A549 (cell line): ENCODE measurements around the gene ADAM30. TPM values are rescaled to one million over a fixed set of nuclear protein-coding genes. Genes with fewer than 3 reads are reported as not detected.

Experiments used
- ATAC-seq, 2 experiments: fragments of 200-7000 bp in 1 of 2; fragments of >200 bp in 1 of 2; cut with Nextera tagmentation in 1 of 2; cut with Tn5 transposase in 1 of 2; 3 replicates each; pipeline versions ENCODE4 v1.8.0 to v1.9.1; 2018 to 2020; ENCODE audit warnings: mild to moderate bottlenecking in 1 of 2, moderate library complexity in 1 of 2
- CTCF ChIA-PET: fragments of 300-600 bp; sonication (Branson Sonifier 250); formaldehyde crosslinking; extraction: SDS; loops from one replicate; lab custom pipeline; 2021; ENCODE audit warnings: antibody characterized with exemption, inconsistent platforms; lab: Yijun Ruan, JAX
- POLR2A ChIA-PET: fragments of 350-600 bp; formaldehyde crosslinking; extraction: SDS; loops from one replicate; lab custom pipeline; 2021; ENCODE audit warnings: antibody characterized with exemption, inconsistent platforms; lab: Yijun Ruan, JAX
- DNase-seq, 2 experiments: peaks; one replicate each; pipeline versions ENCODE4 v3.0.0 to v3.0.0-alpha.2; 2011 to 2016; ENCODE audit warnings: low read depth in 1 of 2, low spot score in 1 of 2
- FAIRE-seq: peaks from 2 replicates; lab custom pipeline; 2011; peaks lifted over from hg19 to GRCh38; lab: Jason Lieb, UNC
- H3K27ac ChIP-seq, 2 experiments: fragments of >200 bp; sonication (Bioruptor Twin); formaldehyde crosslinking; 3 replicates each; pipeline ENCODE4 v1.5.1; 2016 to 2017
- H3K4me1 ChIP-seq: fragments of >200 bp; sonication (Bioruptor Twin); formaldehyde crosslinking; 3 replicates; pipeline ENCODE4 v1.6.1; 2016
- H3K4me2 ChIP-seq: fragments of >200 bp; sonication (Bioruptor Twin); formaldehyde crosslinking; 3 replicates; pipeline ENCODE4 v1.6.1; 2016
- H3K4me3 ChIP-seq: fragments of >200 bp; sonication (Bioruptor Twin); formaldehyde crosslinking; 3 replicates; pipeline ENCODE4 v1.5.1; 2016
- H3K9me3 ChIP-seq: fragments of >200 bp; sonication (Bioruptor Twin); formaldehyde crosslinking; 3 replicates; pipeline ENCODE4 v1.6.1; 2016
- BCL3 ChIP-seq: fragments of >200 bp; sonication (Bioruptor Twin); formaldehyde crosslinking; IDR thresholded peaks from 3 replicates; pipeline ENCODE4 v1.6.1; 2016
- CHD4 ChIP-seq: fragments of 200-600 bp; sonication (generic); IDR thresholded peaks from 2 replicates; pipeline ENCODE4 v1.6.1; 2016; ENCODE audit warnings: antibody characterized with exemption, mild to moderate bottlenecking, borderline replicate concordance
- CTCF ChIP-seq: fragments of >200 bp; sonication (Bioruptor Twin); formaldehyde crosslinking; IDR thresholded peaks from 3 replicates; pipeline ENCODE4 v1.5.1; 2016
- E2F6 ChIP-seq: IDR thresholded peaks from 2 replicates; pipeline ENCODE4 v1.6.1; 2012; ENCODE audit warnings: low read depth, borderline replicate concordance
- FOSL2 ChIP-seq, 2 experiments: fragments of 450-650 bp in 1 of 2; fragments of >200 bp in 1 of 2; sonication (Bioruptor Twin) in 1 of 2; formaldehyde crosslinking; IDR thresholded peaks; 2 replicates each; pipeline versions ENCODE4 v1.5.0 to v1.6.1; 2016 to 2020; ENCODE audit warnings: mild to moderate bottlenecking in 1 of 2, moderate library complexity in 1 of 2
- HES2 ChIP-seq: fragments of >200 bp; sonication (Bioruptor Twin); formaldehyde crosslinking; IDR thresholded peaks from 2 replicates; pipeline ENCODE4 v1.6.1; 2016
- HOXB13 ChIP-seq: fragments of 250-450 bp; sonication (Bioruptor Pico); IDR thresholded peaks from 2 replicates; pipeline ENCODE4 v1.5.0; 2020; ENCODE audit warnings: low read depth, mild to moderate bottlenecking, moderate library complexity
- KDM5A ChIP-seq: fragments of 200-600 bp; sonication (generic); IDR thresholded peaks from 2 replicates; pipeline ENCODE4 v1.6.1; 2016; ENCODE audit warnings: antibody characterized with exemption, mild to moderate bottlenecking
- MAFK ChIP-seq: fragments of 450-650 bp; IDR thresholded peaks from 2 replicates; pipeline ENCODE4 v1.6.1; 2014; ENCODE audit not compliant: partially characterized antibody
- NPAS2 ChIP-seq: fragments of 250-450 bp; sonication (Bioruptor Pico); IDR thresholded peaks from 2 replicates; pipeline ENCODE4 v1.8.0; 2022; ENCODE audit warnings: mild to moderate bottlenecking, moderate library complexity, borderline replicate concordance
- NR3C1 ChIP-seq: fragments of >200 bp; sonication (Bioruptor Twin); formaldehyde crosslinking; IDR thresholded peaks from 3 replicates; pipeline ENCODE4 v1.6.1; 2017
- PHF8 ChIP-seq: fragments of 200-600 bp; sonication (generic); IDR thresholded peaks from 2 replicates; pipeline ENCODE4 v1.6.1; 2016; ENCODE audit warnings: low read depth, mild to moderate bottlenecking, antibody characterized with exemption, moderate library complexity, borderline replicate concordance
- POLR2A ChIP-seq: IDR thresholded peaks from 2 replicates; pipeline ENCODE4 v1.6.1; 2012; ENCODE audit warnings: mild to moderate bottlenecking, low read length
- POLR2AphosphoS2 ChIP-seq: conservative IDR thresholded peaks from 2 replicates; pipeline ENCODE4 v1.6.1; 2012; ENCODE audit warnings: low read length, improper control_type of control experiment, inconsistent platforms
- RFX5 ChIP-seq: fragments of 450-650 bp; IDR thresholded peaks from 2 replicates; pipeline ENCODE4 v1.7.1; 2014; ENCODE audit warnings: antibody characterized with exemption, mild to moderate bottlenecking, moderate library complexity
- RNF2 ChIP-seq: fragments of 200-600 bp; sonication (generic); IDR thresholded peaks from 2 replicates; pipeline ENCODE4 v1.6.1; 2016; ENCODE audit warnings: low read depth, mild to moderate bottlenecking, antibody characterized with exemption, moderate library complexity, borderline replicate concordance
- SREBF2 ChIP-seq: fragments of 450-650 bp; IDR thresholded peaks from 2 replicates; pipeline ENCODE4 v1.6.1; 2014; ENCODE audit warnings: mild to moderate bottlenecking, moderate library complexity
- USF2 ChIP-seq: fragments of 450-650 bp; IDR thresholded peaks from 2 replicates; pipeline ENCODE4 v1.6.1; 2014; ENCODE audit warnings: antibody characterized with exemption
- ZC3H11A ChIP-seq: fragments of 450-650 bp; IDR thresholded peaks from 2 replicates; pipeline ENCODE4 v1.6.1; 2014; ENCODE audit warnings: antibody characterized with exemption, mild to moderate bottlenecking
- ZFP36 ChIP-seq: fragments of 450-650 bp; IDR thresholded peaks from 2 replicates; pipeline ENCODE4 v1.6.1; 2014; ENCODE audit warnings: borderline replicate concordance; ENCODE audit not compliant: partially characterized antibody
- WGBS: methylation state at CpG from one replicate; pipeline ENCODE4 v1.1.6; 2017; ENCODE audit errors: missing lambda C conversion rate; 5-methylcytosine and 5-hydroxymethylcytosine counted together
- polyA plus RNA-seq, 4 experiments: library from polyadenylated mRNA; depleted of rRNA in 3 of 4; stranded (reverse); fragments of >200 nt; fragmentation: RNase III in 1 of 4; extraction: RNeasy Plus Mini Kit Qiagen cat#74134 plus additional on column Dnase treatment in 1 of 4; gene quantifications; 2 replicates in 3 of 4; 3 replicates in 1 of 4; pipeline ENCODE4 v1.2.3, GENCODE V29; 2011 to 2017

Gene ADAM30
- polyA plus RNA-seq, 2 of the 4 experiments (the other 2 are of a cell fraction): not detected

GRCh38 chr1:119937198-119937597 is 40.9 kb upstream of the ADAM30 start (continued):
- no peak for TF ChIP-seq KDM5A

GRCh38 chr1:119935915-119936314 is 39.6 kb upstream of the ADAM30 start:
- Histone ChIP-seq H3K9me3 (peaks cover 7% of the 10 kb centered on the region; the same call in 1 of the 3 replicates), H3K4me1 (no peaks in the 10 kb centered on the region), H3K27ac (no peak overlapping the region), H3K4me2 (no peak overlapping the region), H3K4me3 (no peak overlapping the region)
- ChIA-PET POLR2A (no interaction called here), CTCF (interaction anchor here (0.8 to 1.6 kb wide), 2 partner anchors 13 to 49 kb away, joined by 3 to 6 read pairs; no protein-coding TSS in a partner anchor)
- no peak for DNase-seq
- no peak for ATAC-seq
- WGBS: 100% methylated on average over 2 of the region's 2 CpGs
- no peak for TF ChIP-seq E2F6
- no peak for TF ChIP-seq CTCF
- no peak for TF ChIP-seq SREBF2
- TF ChIP-seq RNF2: no peak
- no peak for TF ChIP-seq NR3C1
- no peak for FAIRE-seq

- FAIRE-seq (no peak), DNase-seq (no peak), ATAC-seq (no peak)
- Histone ChIP-seq H3K9me3 (peaks cover 7% of the 10 kb centered on the region; the same call in 1 of the 3 replicates), H3K4me2 (no peak overlapping the region), H3K4me1 (no peaks in the 10 kb centered on the region), H3K27ac (no peak overlapping the region), H3K4me3 (no peak overlapping the region)
- TF ChIP-seq HOXB13 (CRISPR knock-in tag) (no peak), POLR2A (no peak), HES2 (no peak), PHF8 (no peak), POLR2AphosphoS2 (no peak), RFX5 (no peak), BCL3 (no peak), CHD4 (no peak), FOSL2 (IDR thresholded peaks at IDR 0.05) (no peak), FOSL2 (CRISPR knock-in tag; IDR thresholded peaks at IDR 0.05) (no peak), ZFP36 (no peak), USF2 (no peak), MAFK (no peak), NPAS2 (CRISPR knock-in tag) (no peak), ZC3H11A (no peak)
- ChIA-PET POLR2A (no interaction called here), CTCF (interaction anchor here (1.6 to 2.0 kb wide), 2 partner anchors 13 to 48 kb away, joined by 5 to 6 read pairs; no protein-coding TSS in a partner anchor)
- 67% methylated on average over 1 of the region's 1 CpG for WGBS
Observed at GRCh38 chr1:119935373-119935772, 39.1 kb upstream of the ADAM30 start.
